Measurements from ENCODE around the gene CD6.

GRCh38 chr11:60959431-60959830 is 12.0 kb upstream of the CD6 start:
- TF ChIP-seq POLR2AphosphoS5 (IDR thresholded peaks at IDR 0.05; ENCODE audit: low read depth, low read length) (no peak), SPI1 (IDR thresholded peaks at IDR 0.05; ENCODE audit: low read depth, low read length) (no peak), POLR2A (IDR thresholded peaks at IDR 0.05; ENCODE audit: low read depth, low read length) (no peak), PAX5 (IDR thresholded peaks at IDR 0.05; ENCODE audit: insufficient read depth, low read length, severe bottlenecking) (no peak), TAF1 (IDR thresholded peaks at IDR 0.05; ENCODE audit: low read depth, low read length) (no peak)
